K562 (cell line): Measurements from ENCODE around the gene GALNT9. TPM values are rescaled to one million over a fixed set of nuclear protein-coding genes. Genes with fewer than 3 reads are reported as not detected.

ENCODE experiments used
- ATAC-seq: fragments of 200-7000 bp; cut with Tn5 transposase; 3 replicates; pipeline ENCODE4 v1.9.1; 2020; ENCODE audit warnings: moderate library complexity
- BruUV-seq: library from RNA; stranded (reverse); fragments of 400-500 nt; replicated peaks from 2 replicates; lab custom pipeline; 2021; lab: Mats Ljungman, UMichigan
- CTCF ChIA-PET: fragments of 300-600 bp; formaldehyde crosslinking; extraction: SDS; loops from one replicate; lab custom pipeline; 2021; ENCODE audit warnings: low intra/inter-chr PET ratio; lab: Yijun Ruan, JAX
- POLR2A ChIA-PET: fragments of 300-600, 350-650 bp; sonication (Branson Sonifier 250); formaldehyde crosslinking; extraction: SDS; loops from one replicate; lab custom pipeline; 2021; ENCODE audit warnings: antibody characterized with exemption, inconsistent platforms; lab: Yijun Ruan, JAX
- DNase-seq, 4 experiments: peaks; one replicate each; pipeline versions ENCODE4 v3.0.0 to v3.0.0-alpha.2; 2011 to 2018; ENCODE audit warnings: low spot score in 3 of 4, mixed read lengths in 3 of 4; ENCODE audit errors: extremely low read depth in 1 of 4
- FAIRE-seq: peaks from 2 replicates; lab custom pipeline; 2011; peaks lifted over from hg19 to GRCh38; lab: Jason Lieb, UNC
- H2AFZ ChIP-seq: 2 replicates; pipeline ENCODE4 v1.6.0; 2011; ENCODE audit warnings: low read depth, low read length, control low read depth, inconsistent platforms
- H3K27ac ChIP-seq: fragments of 200-600 bp; 3 replicates; pipeline ENCODE4 v1.8.0; 2011; ENCODE audit warnings: low read depth, mild to moderate bottlenecking, control low read depth, inconsistent platforms, low read length, moderate library complexity, mixed read lengths; ENCODE audit errors: extremely low read depth
- H3K27me3 ChIP-seq, 2 experiments: fragments of 300-600 bp in 1 of 2; 2 replicates in 1 of 2; 3 replicates in 1 of 2; pipeline versions ENCODE4 v1.6.0 to v1.8.0; 2011; ENCODE audit warnings: inconsistent platforms in 2 of 2, low read length in 2 of 2, mild to moderate bottlenecking in 1 of 2, mixed read lengths in 1 of 2, moderate library complexity in 1 of 2; ENCODE audit not compliant: control insufficient read depth in 2 of 2, insufficient read depth in 2 of 2
- H3K36me3 ChIP-seq: fragments of 300-600 bp; 3 replicates; pipeline ENCODE4 v1.8.0; 2011; ENCODE audit warnings: mild to moderate bottlenecking, low read length, inconsistent platforms; ENCODE audit not compliant: control insufficient read depth, insufficient read depth
- H3K4me1 ChIP-seq, 2 experiments: fragments of 200-600 bp in 1 of 2; replicated peaks in 1 of 2; 2 replicates in 1 of 2; 3 replicates in 1 of 2; pipeline versions ENCODE4 v1.5.1 to v1.8.0; 2011; ENCODE audit warnings: inconsistent platforms in 2 of 2, low read length in 2 of 2, mild to moderate bottlenecking in 1 of 2, mixed read lengths in 1 of 2, moderate library complexity in 1 of 2; ENCODE audit not compliant: control insufficient read depth in 2 of 2, insufficient read depth in 2 of 2
- H3K4me2 ChIP-seq: 2 replicates; pipeline ENCODE4 v1.6.1; 2011; ENCODE audit warnings: low read length, control low read depth, inconsistent platforms, mixed read lengths; ENCODE audit not compliant: insufficient read depth
- H3K4me3 ChIP-seq: fragments of 200-600 bp; sonication (generic), shearing (Covaris generic); 2 replicates; pipeline ENCODE4 v1.5.1; 2016; ENCODE audit warnings: control low read depth, inconsistent platforms
- H3K79me2 ChIP-seq: fragments of 200-600 bp; 3 replicates; pipeline ENCODE4 v1.8.0; 2011; ENCODE audit warnings: low read length, inconsistent platforms; ENCODE audit not compliant: control insufficient read depth, insufficient read depth
- H3K9ac ChIP-seq, 2 experiments: 2 replicates each; pipeline versions ENCODE4 v1.6.0 to v1.6.1; 2011; ENCODE audit warnings: low read depth in 2 of 2, low read length in 2 of 2, control low read depth in 1 of 2, inconsistent platforms in 1 of 2, mild to moderate bottlenecking in 1 of 2, mixed read lengths in 1 of 2; ENCODE audit not compliant: insufficient read depth in 1 of 2
- H3K9me1 ChIP-seq: one replicate; pipeline ENCODE4 v1.6.0; 2011; ENCODE audit warnings: inconsistent platforms, mild to moderate bottlenecking, low read length, moderate library complexity; ENCODE audit not compliant: control insufficient read depth, insufficient read depth
- H3K9me3 ChIP-seq: replicated peaks from 2 replicates; pipeline ENCODE4 v1.5.1; 2011; ENCODE audit warnings: low read depth, low read length, inconsistent platforms; ENCODE audit not compliant: control insufficient read depth, insufficient read depth
- H4K20me1 ChIP-seq: replicated peaks from 2 replicates; pipeline ENCODE4 v1.6.1; 2011; ENCODE audit warnings: low read length, inconsistent platforms, mixed read lengths; ENCODE audit not compliant: control insufficient read depth, insufficient read depth
- KLF16 ChIP-seq: IDR thresholded peaks from 2 replicates; pipeline ENCODE4 v1.6.1; 2016; ENCODE audit warnings: antibody characterized with exemption
- MAZ ChIP-seq, 2 experiments: fragments of 450-650 bp in 1 of 2; sonication (generic) in 1 of 2; formaldehyde crosslinking; IDR thresholded peaks in 1 of 2; conservative IDR thresholded peaks in 1 of 2; 2 replicates each; pipeline versions ENCODE4 v1.4.0 to v1.5.0; 2020; ENCODE audit warnings: mild to moderate bottlenecking in 1 of 2, missing genetic modification reagents in 1 of 2
- MBD2 ChIP-seq: sonication (generic); IDR thresholded peaks from 2 replicates; pipeline ENCODE4 v1.6.1; 2016; ENCODE audit warnings: low read depth, borderline replicate concordance
- NR3C1 ChIP-seq: sonication (generic); formaldehyde crosslinking; IDR thresholded peaks from 2 replicates; pipeline ENCODE4 v1.8.1; 2022; ENCODE audit warnings: missing genetic modification reagents
- NUFIP1 ChIP-seq: fragments of 450-650 bp; IDR thresholded peaks from 2 replicates; pipeline ENCODE4 v1.6.1; 2018; ENCODE audit not compliant: partially characterized antibody
- POLR2AphosphoS2 ChIP-seq: IDR thresholded peaks from 2 replicates; pipeline ENCODE4 v1.6.1; 2012; ENCODE audit warnings: low read length, improper control_type of control experiment
- POLR2B ChIP-seq: fragments of 450-650 bp; IDR thresholded peaks from 2 replicates; pipeline ENCODE4 v1.6.1; 2018; ENCODE audit warnings: low read depth; ENCODE audit not compliant: partially characterized antibody
- POLR3A ChIP-seq: IDR thresholded peaks from 2 replicates; pipeline ENCODE4 v1.6.1; 2011; ENCODE audit warnings: borderline replicate concordance, mild to moderate bottlenecking, moderate library complexity; ENCODE audit not compliant: insufficient read length, insufficient read depth; ENCODE audit errors: extremely low read depth
- ZNF3 ChIP-seq: fragments of 250-450 bp; sonication (Bioruptor Pico); IDR thresholded peaks from 2 replicates; pipeline ENCODE4 v1.5.0; 2021; ENCODE audit warnings: mild to moderate bottlenecking, moderate library complexity
- ZNF699 ChIP-seq: fragments of 250-450 bp; sonication (Bioruptor Pico); IDR thresholded peaks from 2 replicates; pipeline ENCODE4 v1.8.0; 2021; ENCODE audit warnings: mild to moderate bottlenecking, moderate library complexity; ENCODE audit not compliant: insufficient replicate concordance
- ZNF780A ChIP-seq: fragments of 250-450 bp; sonication (Bioruptor Pico); IDR thresholded peaks from 2 replicates; pipeline ENCODE4 v1.5.0; 2021; ENCODE audit warnings: mild to moderate bottlenecking
- WGBS: fragments of 100-300 bp; shearing (Covaris generic); methylation state at CpG from one replicate; pipeline ENCODE4 v1.1.6; 2016; ENCODE audit warnings: low coverage, mixed read lengths; ENCODE audit not compliant: insufficient coverage; ENCODE audit errors: missing lambda C conversion rate; 5-methylcytosine and 5-hydroxymethylcytosine counted together
- in situ Hi-C: fragments of 300-500 bp; cut with MboI; formaldehyde crosslinking; loops from 4 replicates; pipeline ENCODE4 v1.15.0; 2018; ENCODE audit warnings: inconsistent platforms, mixed read lengths
- intact Hi-C: fragments of 100-400 bp; cut with micrococcal nuclease; formaldehyde crosslinking; loops from 2 replicates; pipeline ENCODE4 v1.14.2; 2022
- polyA plus RNA-seq, 8 experiments: library from polyadenylated mRNA; depleted of rRNA in 4 of 8; stranded (reverse) in 5 of 8; unstranded in 3 of 8; fragments of >200 nt; fragmentation: Nextera tagmentation in 2 of 8; fragmentation: Illumina TruSeq in 1 of 8; extraction: Ambion mirVana in 2 of 8; extraction: Trizol in 1 of 8; gene quantifications; 2 replicates each; pipeline versions ENCODE4 v1.2.1 to v1.2.3, GENCODE V29; 2011 to 2014; ENCODE audit warnings: inconsistent platforms in 1 of 8, missing spikeins in 1 of 8
- total RNA-seq, 7 experiments: library from RNA; depleted of rRNA in 6 of 7; stranded (reverse); fragments of >200 nt in 6 of 7; fragmentation: Illumina TruSeq in 2 of 7; extraction: Trizol in 2 of 7; gene quantifications; 2 replicates each; pipeline versions ENCODE4 v1.2.1 to v1.2.3, GENCODE V29; 2011 to 2021; ENCODE audit warnings: low replicate concordance in 1 of 7
- TF ChIP-seq, protein P1 (sequence below): fragments of 450-650 bp; formaldehyde crosslinking; IDR thresholded peaks from 2 replicates; pipeline ENCODE4 v1.4.0; 2022; ENCODE audit warnings: mild to moderate bottlenecking, moderate library complexity
- TF ChIP-seq, protein P2 (sequence below): sonication (generic); formaldehyde crosslinking; IDR thresholded peaks from 2 replicates; pipeline ENCODE4 v1.9.0; 2022; ENCODE audit warnings: mild to moderate bottlenecking, missing genetic modification reagents
- TF ChIP-seq, protein P3 (sequence below): fragments of 450-650 bp; IDR thresholded peaks from 2 replicates; pipeline ENCODE4 v1.6.1; 2018; ENCODE audit not compliant: partially characterized antibody

GALNT9 gene
- total and polyA plus RNA-seq, 9 of the 15 experiments (the other 6 are each of a cell fraction or from before 2014, with no cell fraction given) = not detected

DNA sequence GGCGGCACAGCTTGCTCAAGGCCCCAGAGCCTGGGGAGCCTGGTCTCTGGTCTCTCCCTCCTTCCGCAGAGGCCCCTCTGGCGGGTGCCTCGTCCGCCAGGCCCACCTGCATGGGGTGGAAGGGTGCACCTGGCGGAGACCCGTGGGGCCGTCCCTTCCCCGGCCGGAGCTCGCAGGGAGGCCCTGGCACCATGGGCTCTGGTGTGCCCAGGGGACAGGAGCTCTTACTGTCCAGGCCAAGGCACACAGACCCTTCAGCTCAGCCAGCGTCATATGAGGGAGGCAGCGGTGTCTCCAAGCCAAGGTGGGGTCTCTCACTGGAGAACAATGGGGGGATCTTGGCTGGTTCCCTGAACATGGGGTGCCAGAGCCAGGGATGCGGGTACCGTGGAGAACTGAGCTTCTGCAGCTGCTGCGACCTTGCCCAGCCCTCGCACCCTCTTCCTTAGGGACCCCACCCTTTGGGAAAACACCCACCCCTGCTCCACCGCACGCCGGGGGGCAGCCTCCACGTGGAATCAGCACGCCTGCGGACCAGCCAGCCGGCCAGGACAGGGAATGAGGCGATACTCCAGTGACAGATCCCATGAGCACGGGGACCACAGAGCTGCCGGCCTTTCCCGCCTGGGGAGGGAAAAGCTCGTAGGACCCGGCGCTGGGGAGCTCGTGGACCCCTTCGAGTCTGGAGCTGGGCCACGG, 25.7 kb upstream of the GALNT9 start:
- no peak for ATAC-seq
- Histone ChIP-seq H3K27me3 (peaks cover 28 to 66% of the 10 kb centered on the region in 2 experiments), H3K9me1 (no peaks in the 10 kb centered on the region), H2AFZ (no peak overlapping the region), H4K20me1 (0 out of 2 replicates have a peak, but pooled peaks cover 5% of the 10 kb centered on the region), H3K79me2 (no peaks in the 10 kb centered on the region), H3K9ac (no peak overlapping the region), H3K9me3 (no peaks in the 10 kb centered on the region), H3K4me1 (peaks cover 0 to 5% of the 10 kb centered on the region in 2 experiments; a peak in 1 of 5 replicates), H3K27ac (no peak overlapping the region), H3K4me3 (no peak overlapping the region), H3K36me3 (no peaks in the 10 kb centered on the region), H3K4me2 (no peak overlapping the region)
- BruUV-seq = no TSS peak
- POLR2A ChIA-PET = interaction anchor here (0.5 kb wide), 1 partner anchor 192 kb away, joined by 3 read pairs; no protein-coding TSS in a partner anchor
- in situ Hi-C loops (no loop called here), intact Hi-C loops (no loop called here)
- CTCF ChIA-PET = no interaction called here
- no peak for DNase-seq
- WGBS = 2% methylated on average over 25 of the region's 34 CpGs
- TF ChIP-seq KLF16 = no peak
- TF ChIP-seq, protein P1, sequence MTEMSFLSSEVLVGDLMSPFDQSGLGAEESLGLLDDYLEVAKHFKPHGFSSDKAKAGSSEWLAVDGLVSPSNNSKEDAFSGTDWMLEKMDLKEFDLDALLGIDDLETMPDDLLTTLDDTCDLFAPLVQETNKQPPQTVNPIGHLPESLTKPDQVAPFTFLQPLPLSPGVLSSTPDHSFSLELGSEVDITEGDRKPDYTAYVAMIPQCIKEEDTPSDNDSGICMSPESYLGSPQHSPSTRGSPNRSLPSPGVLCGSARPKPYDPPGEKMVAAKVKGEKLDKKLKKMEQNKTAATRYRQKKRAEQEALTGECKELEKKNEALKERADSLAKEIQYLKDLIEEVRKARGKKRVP (CRISPR knock-in tag) = no peak
- TF ChIP-seq NUFIP1 = no peak
- no peak for TF ChIP-seq NR3C1 (CRISPR knock-in tag)
- TF ChIP-seq MBD2 = no peak
- TF ChIP-seq ZNF699 (CRISPR knock-in tag) = no peak
- TF ChIP-seq, protein P2, sequence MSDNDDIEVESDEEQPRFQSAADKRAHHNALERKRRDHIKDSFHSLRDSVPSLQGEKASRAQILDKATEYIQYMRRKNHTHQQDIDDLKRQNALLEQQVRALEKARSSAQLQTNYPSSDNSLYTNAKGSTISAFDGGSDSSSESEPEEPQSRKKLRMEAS (CRISPR knock-in tag) = no peak
- TF ChIP-seq, protein P3, sequence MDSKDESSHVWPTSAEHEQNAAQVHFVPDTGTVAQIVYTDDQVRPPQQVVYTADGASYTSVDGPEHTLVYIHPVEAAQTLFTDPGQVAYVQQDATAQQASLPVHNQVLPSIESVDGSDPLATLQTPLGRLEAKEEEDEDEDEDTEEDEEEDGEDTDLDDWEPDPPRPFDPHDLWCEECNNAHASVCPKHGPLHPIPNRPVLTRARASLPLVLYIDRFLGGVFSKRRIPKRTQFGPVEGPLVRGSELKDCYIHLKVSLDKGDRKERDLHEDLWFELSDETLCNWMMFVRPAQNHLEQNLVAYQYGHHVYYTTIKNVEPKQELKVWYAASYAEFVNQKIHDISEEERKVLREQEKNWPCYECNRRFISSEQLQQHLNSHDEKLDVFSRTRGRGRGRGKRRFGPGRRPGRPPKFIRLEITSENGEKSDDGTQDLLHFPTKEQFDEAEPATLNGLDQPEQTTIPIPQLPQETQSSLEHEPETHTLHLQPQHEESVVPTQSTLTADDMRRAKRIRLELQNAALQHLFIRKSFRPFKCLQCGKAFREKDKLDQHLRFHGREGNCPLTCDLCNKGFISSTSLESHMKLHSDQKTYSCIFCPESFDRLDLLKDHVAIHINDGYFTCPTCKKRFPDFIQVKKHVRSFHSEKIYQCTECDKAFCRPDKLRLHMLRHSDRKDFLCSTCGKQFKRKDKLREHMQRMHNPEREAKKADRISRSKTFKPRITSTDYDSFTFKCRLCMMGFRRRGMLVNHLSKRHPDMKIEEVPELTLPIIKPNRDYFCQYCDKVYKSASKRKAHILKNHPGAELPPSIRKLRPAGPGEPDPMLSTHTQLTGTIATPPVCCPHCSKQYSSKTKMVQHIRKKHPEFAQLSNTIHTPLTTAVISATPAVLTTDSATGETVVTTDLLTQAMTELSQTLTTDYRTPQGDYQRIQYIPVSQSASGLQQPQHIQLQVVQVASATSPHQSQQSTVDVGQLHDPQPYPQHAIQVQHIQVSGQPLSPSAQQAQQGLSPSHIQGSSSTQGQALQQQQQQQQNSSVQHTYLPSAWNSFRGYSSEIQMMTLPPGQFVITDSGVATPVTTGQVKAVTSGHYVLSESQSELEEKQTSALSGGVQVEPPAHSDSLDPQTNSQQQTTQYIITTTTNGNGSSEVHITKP = no peak
- TF ChIP-seq ZNF3 (CRISPR knock-in tag) = no peak
- no peak for TF ChIP-seq POLR2B
- TF ChIP-seq MAZ (CRISPR knock-in tag; conservative IDR thresholded peaks at IDR 0.05 in 1 of 2, IDR thresholded peaks at IDR 0.05 in 1 of 2) = no peak
- no peak for TF ChIP-seq POLR2AphosphoS2
- TF ChIP-seq POLR3A = no peak
- no peak for TF ChIP-seq ZNF780A (CRISPR knock-in tag)
- FAIRE-seq = no peak
